HK-2 (cell line): ENCODE results near the gene SEMA5B.

Source experiments
- DNase-seq: peaks from one replicate; pipeline ENCODE4 v3.0.0-alpha.2; 2018; ENCODE audit not compliant: unreplicated experiment

Gene SEMA5B

DNA sequence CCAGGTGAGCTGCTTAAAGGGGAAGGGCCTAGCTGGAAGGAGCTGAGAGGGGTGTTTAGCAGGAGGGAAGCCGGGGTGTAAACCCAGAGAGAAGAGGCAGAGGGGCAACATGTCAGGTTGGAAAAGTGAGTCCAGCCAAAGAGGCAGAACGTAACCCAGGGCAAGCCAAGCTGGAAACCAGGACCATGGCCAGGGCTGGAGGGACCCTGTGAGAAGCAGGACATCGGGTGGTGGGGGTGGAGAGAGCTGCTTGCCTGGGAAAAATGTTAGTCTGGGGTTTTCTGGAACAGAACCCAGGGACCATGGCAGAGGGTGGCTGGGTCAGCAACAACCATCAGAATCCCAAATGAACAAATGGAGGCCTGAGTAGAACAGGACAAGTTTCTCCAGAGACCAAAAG lies 32.6 kb downstream of the SEMA5B start:
- DNase-seq, result no peak

- DNase-seq, result no peak
These were observed 34.2 kb downstream of the SEMA5B start for GRCh38 chr3:122993124-122993978.

GRCh38 chr3:122992676-122993075 lies 34.9 kb downstream of the SEMA5B start:
- no peak for DNase-seq

GRCh38 chr3:122992133-122992532 lies 35.4 kb downstream of the SEMA5B start:
- no peak for DNase-seq

DNA sequence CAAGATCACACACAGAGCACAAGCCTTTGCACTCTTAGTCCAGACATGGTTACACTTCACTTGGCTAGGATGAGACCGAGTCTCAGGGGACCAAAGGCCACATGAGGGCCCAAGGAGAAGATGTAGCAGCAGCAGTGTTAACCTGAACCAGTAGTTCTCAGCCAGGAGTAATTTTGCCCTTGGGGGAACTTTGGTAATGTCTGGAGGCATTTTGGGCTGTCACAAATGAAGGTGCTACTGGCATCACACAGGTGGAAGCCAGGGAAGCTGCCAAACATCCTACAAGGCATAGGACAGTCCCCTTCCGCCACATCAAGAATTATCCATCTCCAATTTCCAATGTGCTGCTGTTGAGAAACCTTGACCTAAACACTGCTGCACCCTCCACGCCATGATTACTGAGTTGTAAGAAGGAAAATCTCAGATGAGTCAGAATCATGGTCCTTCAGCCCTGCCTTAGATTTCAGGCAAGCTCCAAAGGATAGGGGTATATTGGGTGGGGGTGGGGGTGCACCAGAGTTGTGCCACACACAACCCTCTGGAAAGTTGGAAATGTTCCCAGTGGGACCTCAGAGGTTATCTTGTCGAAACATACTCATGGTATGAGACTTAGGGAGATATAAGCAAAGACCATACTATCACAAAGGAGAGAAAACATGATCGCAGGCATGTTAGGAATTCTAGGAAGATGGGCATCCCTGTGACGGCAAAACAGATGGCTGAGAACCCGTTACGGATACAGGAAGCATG lies 36.2 kb downstream of the SEMA5B start:
- DNase-seq, result no peak

DNA sequence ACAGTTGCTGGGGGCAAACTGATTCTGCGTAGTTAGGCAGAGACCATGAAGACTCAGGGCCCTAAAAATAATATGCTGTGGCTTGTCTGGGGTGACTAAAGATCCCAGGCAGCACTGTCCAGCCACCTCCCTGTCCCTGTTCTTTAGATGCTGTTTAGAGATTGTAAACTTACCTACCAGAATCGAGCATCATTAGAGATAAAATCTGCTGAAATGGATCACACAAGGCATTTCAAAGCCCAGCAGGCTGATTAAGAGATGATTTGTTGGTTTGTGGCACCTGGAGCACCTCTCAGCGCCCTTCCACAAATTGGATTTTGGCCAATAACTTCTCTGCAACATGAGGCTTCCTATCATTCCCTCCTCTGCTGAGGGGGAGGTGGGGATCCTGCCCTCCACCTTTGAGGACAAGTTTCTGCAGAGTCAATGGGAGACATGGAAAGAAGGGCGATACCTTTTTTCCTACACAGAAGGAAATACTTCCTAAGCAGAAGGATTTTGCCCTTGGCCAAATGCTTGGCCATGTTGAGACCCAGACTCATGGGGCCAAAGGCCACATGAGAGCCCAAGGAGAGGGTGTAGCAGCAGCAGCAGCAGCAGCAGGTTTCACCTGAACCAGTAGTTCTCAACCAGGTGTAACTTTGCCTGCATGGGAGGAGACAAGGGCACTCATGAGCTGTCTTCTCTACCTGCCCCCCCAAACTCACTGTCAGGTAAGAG lies 37.5 kb downstream of the SEMA5B start:
- DNase-seq, result no peak

GRCh38 chr3:122988508-122988907 lies 39.1 kb downstream of the SEMA5B start:
- no peak for DNase-seq

- DNase-seq, result no peak
These were observed 39.7 kb downstream of the SEMA5B start for GRCh38 chr3:122987736-122988319.

- no peak for DNase-seq
These were observed 40.3 kb downstream of the SEMA5B start for GRCh38 chr3:122987231-122987630.

DNA sequence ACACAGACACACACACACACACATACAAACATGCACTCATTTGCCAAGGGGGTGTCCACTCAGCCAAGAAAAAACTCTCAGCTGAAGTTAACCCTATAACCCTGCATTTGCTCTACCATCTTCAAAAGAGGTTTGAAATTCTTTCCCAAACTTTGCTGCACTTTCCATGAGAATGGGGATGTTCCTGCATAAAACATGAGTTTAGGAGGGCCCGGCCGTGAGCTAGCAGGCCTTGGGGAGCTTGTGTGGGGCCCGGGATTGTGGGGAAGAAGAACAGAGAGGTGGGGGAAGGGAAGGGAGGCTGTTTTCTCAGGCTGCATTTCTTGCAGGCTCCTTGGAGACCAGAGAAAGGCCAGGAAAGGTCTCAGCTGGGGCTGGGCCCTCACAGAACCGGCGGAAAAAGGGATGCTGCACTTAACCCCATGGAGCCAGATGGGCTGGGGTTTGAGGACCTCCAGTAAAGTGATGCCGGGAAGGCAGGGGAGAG lies 40.8 kb downstream of the SEMA5B start:
- DNase-seq, result no peak

DNA sequence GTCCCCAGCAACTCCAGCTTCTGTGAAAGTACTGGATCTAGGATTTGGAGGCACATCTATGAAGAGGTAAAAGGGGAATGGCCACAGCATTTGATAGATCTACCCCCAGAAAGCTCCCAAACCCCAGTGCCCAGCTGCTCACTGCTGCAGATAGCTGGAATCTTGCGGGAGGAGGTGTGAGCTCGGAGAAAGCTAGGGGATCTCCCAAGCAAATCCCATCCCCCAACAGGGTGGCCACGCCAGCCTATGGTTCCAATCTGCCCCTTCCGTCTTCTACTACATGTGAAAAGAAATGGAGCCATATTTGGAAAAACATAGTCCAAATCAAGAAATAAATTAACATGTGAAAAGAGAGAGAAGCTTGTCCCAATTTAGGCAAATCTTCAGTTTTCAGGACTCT lies 42.0 kb downstream of the SEMA5B start:
- no peak for DNase-seq

- DNase-seq, result no peak
These were observed 42.9 kb downstream of the SEMA5B start for GRCh38 chr3:122984650-122985049.

DNA sequence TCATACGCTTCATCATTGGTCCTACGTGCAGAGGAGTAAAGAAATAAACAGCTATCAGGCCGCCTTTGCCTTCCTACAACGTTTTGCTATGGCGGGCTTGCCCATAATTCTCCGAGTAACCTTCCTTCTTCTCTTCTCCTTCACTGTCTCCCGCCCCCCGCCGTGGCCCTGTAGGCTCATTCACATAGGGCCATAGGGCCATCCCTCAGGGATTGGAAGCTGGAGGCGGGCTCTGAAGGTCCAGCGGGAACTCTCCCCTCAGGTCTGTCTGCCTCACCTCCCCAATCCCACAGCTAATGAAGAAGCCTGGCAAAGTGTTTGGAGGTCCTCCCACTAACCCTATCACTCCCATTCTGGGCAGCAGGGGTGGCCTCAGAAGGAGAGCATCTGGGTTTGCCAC lies 43.6 kb downstream of the SEMA5B start:
- DNase-seq, result no peak

DNA sequence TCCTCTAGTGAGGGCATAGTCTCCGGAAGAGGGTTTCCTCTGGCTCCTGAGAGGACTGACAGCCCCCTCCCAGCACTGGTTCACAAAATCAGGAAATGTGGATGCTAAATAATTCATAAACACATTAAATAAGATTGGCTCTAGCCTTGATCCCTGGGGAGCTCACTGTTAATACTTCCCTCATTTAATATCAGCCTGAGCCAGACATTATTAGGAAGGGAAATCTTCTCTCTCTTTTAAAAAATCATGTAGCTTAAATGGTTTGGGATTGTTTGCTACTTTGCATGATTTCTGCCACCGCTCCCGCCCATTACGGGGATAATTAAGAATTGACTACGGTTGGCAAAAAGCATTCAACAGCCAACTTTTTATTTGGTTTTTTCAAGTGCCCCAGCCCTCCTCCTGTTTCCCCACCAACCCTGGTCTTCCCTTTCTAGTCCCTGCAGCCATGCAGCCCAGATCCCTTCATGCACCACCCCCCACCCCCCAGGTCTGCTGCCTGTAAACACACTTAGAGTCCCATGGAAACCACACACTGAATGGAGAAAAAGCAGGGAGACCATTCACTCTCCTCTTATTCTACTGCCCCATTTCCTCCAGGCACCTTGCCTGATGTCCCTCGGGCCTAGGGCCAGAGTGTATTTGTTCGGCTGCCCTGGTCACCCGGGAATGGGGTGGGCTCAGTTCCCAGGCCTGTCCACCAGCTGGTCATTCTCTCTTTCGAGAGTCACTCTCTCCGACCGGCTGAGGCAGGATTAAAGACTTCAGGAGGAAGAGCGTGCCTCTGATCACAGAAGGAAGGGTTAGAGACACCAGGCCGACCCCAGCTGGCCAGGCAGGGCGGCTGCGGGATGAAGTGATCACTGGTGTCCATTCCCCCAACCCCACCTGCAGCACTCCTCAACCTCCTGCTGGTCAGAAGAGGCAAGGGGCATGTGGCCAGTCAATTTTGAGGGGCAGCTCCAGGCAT lies 45.1 kb downstream of the SEMA5B start:
- no peak for DNase-seq

- no peak for DNase-seq
These were observed 48.4 kb downstream of the SEMA5B start for GRCh38 chr3:122979211-122979610.

DNA sequence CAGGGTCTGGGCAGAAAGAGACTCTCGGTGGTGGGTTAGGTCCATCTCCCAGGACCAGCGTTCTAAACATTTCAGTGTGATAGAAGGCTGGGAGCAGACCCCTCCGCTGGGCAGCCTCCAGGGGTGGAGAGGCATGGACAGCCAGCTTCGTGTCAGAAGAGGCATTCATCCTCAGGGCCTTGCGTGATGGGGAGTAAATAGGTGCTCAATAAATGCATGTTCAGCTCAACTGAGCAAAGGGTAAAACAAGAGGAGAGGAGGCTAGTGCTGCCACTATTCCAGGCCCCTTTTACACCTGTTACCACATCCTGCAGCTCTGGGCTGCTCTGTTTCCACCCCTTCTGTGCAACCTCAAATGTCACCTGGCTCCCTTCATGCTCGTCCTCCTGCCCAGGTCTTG lies 49.0 kb downstream of the SEMA5B start:
- no peak for DNase-seq

DNA sequence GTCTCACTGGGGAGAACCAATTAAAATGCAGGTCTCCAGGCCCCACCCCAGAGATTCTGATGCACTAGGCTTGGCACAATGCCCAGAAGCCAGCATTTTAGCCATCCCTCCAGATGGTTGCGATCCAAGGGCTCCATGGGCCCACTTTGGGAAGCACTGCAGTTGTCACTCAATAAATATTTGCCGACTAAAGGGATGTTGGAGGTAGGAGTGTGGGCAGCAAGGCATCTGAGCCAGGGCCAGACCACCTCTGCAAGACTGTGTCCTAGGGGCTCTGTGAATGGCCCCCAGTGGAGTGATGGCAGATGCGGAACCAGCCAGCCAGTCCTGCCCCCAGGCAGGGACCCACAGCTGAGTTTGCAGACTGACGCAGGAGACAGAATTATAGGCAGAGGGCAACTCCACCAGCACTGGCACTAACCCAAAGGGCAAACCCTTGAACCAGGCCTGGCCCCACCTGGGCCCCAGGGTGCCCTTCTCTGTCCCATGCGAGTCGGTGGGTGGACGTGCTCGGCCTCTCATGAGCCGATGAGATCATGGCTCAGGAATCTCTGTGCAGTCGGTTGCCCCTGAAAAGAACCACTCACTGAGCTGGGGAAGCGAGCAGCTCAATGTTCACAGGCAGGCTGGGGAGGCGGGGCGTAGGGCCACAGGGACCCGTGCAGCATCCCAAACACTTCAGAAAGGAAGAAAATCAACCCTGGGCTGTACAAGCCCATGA lies 49.7 kb downstream of the SEMA5B start:
- peak; percentile 96 for DNase-seq

GRCh38 chr3:122975924-122976293 lies 51.7 kb downstream of the SEMA5B start:
- peak; percentile 39 for DNase-seq

GRCh38 chr3:122975163-122975923 lies 52.2 kb downstream of the SEMA5B start:
- peak; percentile 79 for DNase-seq
